ENCODE results near the gene UNC5C. TPM values are rescaled to one million over a fixed set of nuclear protein-coding genes. Genes with fewer than 3 reads are reported as not detected.

UNC5C gene
- total and polyA plus RNA-seq, 10 of the 15 experiments (the other 5 are each of a cell fraction or from before 2014, with no cell fraction given) = 0.02 to 2.0 (median 0.15) TPM; not detected in 1

GRCh38 chr4:95289028-95289634 is 259.6 kb downstream of the UNC5C start:
- no peaks in the 10 kb centered on the region for H3K4me1 ChIP-seq (ENCODE audit: control insufficient read depth, insufficient read depth, low read length)
- no peaks in the 10 kb centered on the region for H4K20me1 ChIP-seq (ENCODE audit: control insufficient read depth, insufficient read depth)
- TF ChIP-seq ATF7 (IDR thresholded peaks at IDR 0.05; ENCODE audit: low read depth) = 0 out of 2 replicates have a peak, but pooled peaks have one; percentile 18
- no peak for TF ChIP-seq RELB (IDR thresholded peaks at IDR 0.05; ENCODE audit: low read depth)
- TF ChIP-seq MTA2 (IDR thresholded peaks at IDR 0.05; ENCODE audit: low read depth) = peak; percentile 38; the same call in 1 of the 2 replicates
- TF ChIP-seq YBX1 (IDR thresholded peaks at IDR 0.05) = no peak
- peak; percentile 15 for TF ChIP-seq MEF2B (IDR thresholded peaks at IDR 0.05; ENCODE audit: partially characterized antibody, poor library complexity, severe bottlenecking)
- TF ChIP-seq NR2F1 (conservative IDR thresholded peaks at IDR 0.05) = peak; percentile 87
- TF ChIP-seq IKZF1 (conservative IDR thresholded peaks at IDR 0.05) = no peak
- no peak for DNase-seq (ENCODE audit: low read depth, low spot score)
- no peaks in the 10 kb centered on the region for H3K27me3 ChIP-seq (replicated peaks in 1 of 2; ENCODE audit: control insufficient read depth in 2 of 2, insufficient read depth in 2 of 2, low read length in 1 of 2)
- H3K4me2 ChIP-seq (ENCODE audit: control insufficient read depth, insufficient read depth) = no peak overlapping the region
- no TSS peak for BruUV-seq (replicated peaks)
- no peak overlapping the region; the same call in 1 of the 2 replicates for H2AFZ ChIP-seq (ENCODE audit: control insufficient read depth, low read depth, low read length)
- no peaks in the 10 kb centered on the region for H3K9me3 ChIP-seq (replicated peaks; ENCODE audit: control insufficient read depth, insufficient read depth, low read length)
- H3K36me3 ChIP-seq (ENCODE audit: control insufficient read depth in 2 of 2, insufficient read depth in 2 of 2, low read length in 1 of 2) = no peaks in the 10 kb centered on the region
- H3K4me3 ChIP-seq = no peak overlapping the region
- no peak overlapping the region for H3K9ac ChIP-seq (ENCODE audit: control insufficient read depth, insufficient read depth, low read length)
- H3K27ac ChIP-seq (ENCODE audit: control insufficient read depth, insufficient read depth) = no peak overlapping the region
- intact Hi-C loops (cut with micrococcal nuclease; ENCODE audit: unreplicated experiment) (no loop called here), in situ Hi-C loops (cut with MboI) (no loop called here)
- ChIA-PET RAD21 (ENCODE audit: unreplicated experiment) (interaction anchor here (1.0 kb wide), 1 partner anchor 105 kb away, joined by 3 read pairs; no protein-coding TSS in a partner anchor), SMC1A (ENCODE audit: uncharacterized antibody, unreplicated experiment) (interaction anchor here (1.4 to 2.0 kb wide), 3 partner anchors 9 to 221 kb away, joined by 3 to 5 read pairs (median 4); no protein-coding TSS in a partner anchor), POLR2A (no interaction called here), CTCF (interaction anchor here (0.7 kb wide), 1 partner anchor 126 kb away, joined by 4 read pairs; no protein-coding TSS in a partner anchor)
- ATAC-seq = peak; percentile 82
- WGBS (ENCODE audit: insufficient coverage, insufficient replicate concordance, low lambda C conversion rate, missing lambda C conversion rate) = 0% methylated on average over 1 of the region's 1 CpG
- FAIRE-seq = no peak
- no peaks in the 10 kb centered on the region for H3K79me2 ChIP-seq (ENCODE audit: control insufficient read depth, insufficient read depth, low read length)

All from GM12878 (cell line).